ENCODE results near the gene CNTN5.
"Not testable (repeated sequence)": the region's sequence is repeated elsewhere in the genome, so short reads cannot be mapped to it uniquely, and the experiment has no call there.

The CNTN5 gene

GRCh38 chr11:99020352-99021225, at the start of gene CNTN5:
TSS of gene CNTN5 (plus strand) at chr11:99020949.
- no peak for DNase-seq

- DNase-seq = no peak
Measured at GRCh38 chr11:98979205-98979604, 41.5 kb upstream of the CNTN5 start.

- no peak for DNase-seq
Measured at GRCh38 chr11:99015634-99016454, 4.9 kb upstream of the CNTN5 start.

GRCh38 chr11:99019696-99020095, 1.1 kb upstream of the CNTN5 start:
- no peak for DNase-seq

GRCh38 chr11:99037057-99037456, 16.3 kb downstream of the CNTN5 start:
- DNase-seq = no peak

- DNase-seq = no peak
Measured at GRCh38 chr11:99063331-99063730, 42.6 kb downstream of the CNTN5 start.

GRCh38 chr11:99065121-99065520, 44.4 kb downstream of the CNTN5 start:
- no peak for DNase-seq

GRCh38 chr11:99066618-99067317, 46.0 kb downstream of the CNTN5 start:
- DNase-seq = no peak

- DNase-seq = no peak
Measured at GRCh38 chr11:99068832-99069231, 48.1 kb downstream of the CNTN5 start.

GRCh38 chr11:99069856-99070444, 49.2 kb downstream of the CNTN5 start:
- no peak for DNase-seq

GRCh38 chr11:99079576-99079975, 58.8 kb downstream of the CNTN5 start:
- DNase-seq = no peak

- no peak for DNase-seq
Measured at GRCh38 chr11:99080154-99080553, 59.4 kb downstream of the CNTN5 start.

GRCh38 chr11:99098258-99098657, 77.5 kb downstream of the CNTN5 start:
- no peak for DNase-seq

- no peak for DNase-seq
Measured at GRCh38 chr11:99098751-99099150, 78.0 kb downstream of the CNTN5 start.

GRCh38 chr11:99117603-99118002, 96.9 kb downstream of the CNTN5 start:
- no peak for DNase-seq

- not testable (repeated sequence) for DNase-seq
Measured at GRCh38 chr11:99133862-99134261, 113.1 kb downstream of the CNTN5 start.

- no peak for DNase-seq
Measured at GRCh38 chr11:99135508-99135907, 114.8 kb downstream of the CNTN5 start.

- no peak for DNase-seq
Measured at GRCh38 chr11:99142237-99142636, 121.5 kb downstream of the CNTN5 start.

- no peak for DNase-seq
Measured at GRCh38 chr11:99148352-99148751, 127.6 kb downstream of the CNTN5 start.

- DNase-seq = no peak
Measured at GRCh38 chr11:99154277-99154676, 133.5 kb downstream of the CNTN5 start.

- DNase-seq = no peak
Measured at GRCh38 chr11:99160447-99160846, 139.7 kb downstream of the CNTN5 start.

GRCh38 chr11:99162819-99163218, 142.1 kb downstream of the CNTN5 start:
- DNase-seq = no peak

- no peak for DNase-seq
Measured at GRCh38 chr11:99170591-99170990, 149.8 kb downstream of the CNTN5 start.
